Dermis microvascular lymphatic vessel endothelial cell (primary cell): ENCODE results near the gene ABLIM1. TPM values are rescaled to one million over a fixed set of nuclear protein-coding genes. Genes with fewer than 3 reads are reported as not detected.

Experiments
- DNase-seq, 2 donors: peaks; one replicate each; pipeline versions ENCODE4 v3.0.0 to v3.0.0-alpha.2; 2010; ENCODE audit warnings: low read depth in 2 of 2
- total RNA-seq: library from RNA; depleted of rRNA; stranded (reverse); fragments of >200 nt; gene quantifications from 2 replicates; pipeline ENCODE4 v1.2.1, GENCODE V29; 2014

ABLIM1 gene
- total RNA-seq, 1 donor from 2014 or later, result 40.6 TPM

DNA sequence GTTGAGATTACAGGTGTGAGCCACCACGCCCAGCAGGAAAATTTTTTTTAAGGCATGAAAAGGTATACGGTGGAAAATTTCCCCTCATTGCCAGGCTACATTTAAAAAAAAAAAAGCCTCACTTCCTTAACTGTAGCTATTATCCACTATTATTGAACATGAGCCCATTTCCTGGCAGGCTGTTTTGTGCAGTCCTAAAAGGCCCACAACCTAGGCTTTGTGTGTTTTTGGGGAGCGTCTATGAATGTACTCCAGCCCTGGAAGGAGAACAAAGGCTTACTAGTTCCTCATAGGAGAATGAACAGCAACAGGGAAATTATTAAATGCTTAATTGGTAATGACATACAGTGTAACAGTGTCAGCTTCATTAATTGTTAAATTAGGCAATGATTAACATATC lies 111.0 kb downstream of the ABLIM1 start:
- peak in 1 of 2 donors; percentile 38 for DNase-seq

DNA sequence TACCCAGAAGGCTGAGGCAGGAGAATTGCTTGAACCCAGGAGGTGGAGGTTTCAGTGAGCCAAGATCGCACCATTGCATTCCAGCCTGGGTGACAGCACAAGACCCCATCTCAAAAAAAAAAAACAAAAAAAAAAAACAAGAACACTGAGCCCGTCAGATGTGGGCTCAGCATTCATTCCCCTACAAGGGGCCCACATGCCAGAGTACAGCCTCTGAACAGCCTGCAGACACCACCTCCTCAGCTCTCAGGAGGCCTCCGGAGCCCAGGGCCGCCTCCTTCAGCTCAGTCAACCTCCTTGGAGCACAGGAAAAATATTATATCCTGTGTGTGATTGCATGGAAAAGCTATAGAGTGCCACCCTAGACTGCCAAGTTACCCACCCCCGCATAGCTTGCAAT lies 112.3 kb downstream of the ABLIM1 start:
- no peak for DNase-seq

DNA sequence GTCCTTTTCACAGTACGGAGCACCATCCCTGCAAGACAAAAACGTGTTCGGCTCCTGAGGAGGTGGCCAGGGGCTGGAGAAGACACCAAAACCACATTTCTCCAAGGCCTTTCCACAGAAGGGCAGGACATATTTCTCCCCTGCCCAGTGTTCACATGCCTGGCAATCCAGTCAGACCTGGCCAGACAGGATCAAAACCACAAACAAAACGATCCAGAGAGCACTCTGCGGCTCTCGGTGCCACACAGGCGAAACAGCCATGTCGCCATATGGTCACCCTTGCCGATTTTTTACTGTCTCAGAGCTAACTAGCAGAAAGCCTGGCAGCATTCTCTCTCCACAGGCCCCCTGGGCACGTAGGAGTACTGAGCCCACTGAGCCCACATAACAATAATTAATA lies 113.0 kb downstream of the ABLIM1 start:
- DNase-seq, result no peak

DNA sequence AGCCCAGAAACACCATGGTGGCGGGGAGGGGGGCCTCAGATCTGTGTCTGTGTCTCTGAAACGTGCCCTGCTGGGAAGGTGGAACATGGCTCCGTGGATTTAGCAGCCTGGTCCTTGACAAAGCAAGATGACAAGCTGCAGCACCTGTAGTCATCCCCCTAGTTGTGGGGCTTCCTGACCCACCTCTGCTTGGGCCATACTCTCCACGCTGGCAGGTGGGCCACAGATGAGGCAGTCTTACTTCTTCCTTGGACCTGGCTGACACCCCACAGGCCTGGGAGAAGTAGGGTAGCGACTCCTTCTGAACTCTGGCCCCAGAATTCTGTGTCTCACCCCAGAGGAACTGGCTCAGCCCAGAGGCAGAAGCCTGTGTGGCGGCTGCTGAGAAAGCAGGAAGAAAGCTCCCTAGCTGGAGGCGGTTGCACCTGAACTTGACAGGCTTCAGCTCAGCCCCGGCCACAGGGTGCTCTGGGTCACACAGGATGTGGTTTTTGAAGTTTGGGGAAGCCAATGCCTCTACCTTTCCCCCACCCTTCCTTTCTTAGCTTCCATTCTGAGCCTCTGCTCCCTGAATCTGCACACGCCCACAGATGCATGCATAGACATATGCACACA lies 113.9 kb downstream of the ABLIM1 start:
- no peak for DNase-seq

- DNase-seq, result no peak
These were observed 114.6 kb downstream of the ABLIM1 start for GRCh38 chr10:114543456-114543855.

GRCh38 chr10:114542373-114542772 lies 115.7 kb downstream of the ABLIM1 start:
- DNase-seq, result no peak

GRCh38 chr10:114541797-114542160 lies 116.3 kb downstream of the ABLIM1 start:
- no peak for DNase-seq

DNA sequence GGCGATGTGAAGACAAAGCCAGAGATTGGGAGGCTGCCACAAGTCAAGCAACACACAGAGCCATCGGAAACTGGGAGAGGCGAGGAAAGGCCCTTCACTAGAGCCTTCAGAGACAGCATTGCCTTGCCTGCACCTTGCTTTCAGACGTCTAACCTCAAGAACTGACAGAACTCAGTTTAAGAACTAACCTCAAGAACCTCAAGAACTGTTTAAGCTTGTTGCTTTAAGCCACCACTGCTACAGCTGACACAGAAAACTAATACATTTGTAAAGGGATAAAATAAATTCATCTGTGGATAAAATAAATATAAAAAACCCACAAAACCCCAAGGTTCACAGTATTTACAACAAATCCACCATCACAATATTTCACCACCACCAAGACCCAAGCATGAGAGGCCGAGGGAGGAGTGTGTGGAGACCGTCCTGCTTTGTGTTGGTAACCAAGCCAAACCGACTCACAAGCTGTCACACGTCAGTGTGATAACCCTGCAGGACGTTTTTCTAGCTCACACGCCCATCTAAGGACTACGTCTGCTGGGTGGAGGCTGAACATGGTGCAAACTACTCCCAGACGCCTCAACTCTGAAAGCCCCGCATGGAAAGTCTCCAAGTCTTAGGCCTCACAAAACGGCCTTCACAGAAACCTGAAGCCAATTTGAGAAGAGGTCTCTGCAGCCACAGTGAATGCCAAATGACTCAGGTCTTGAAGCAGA lies 116.8 kb downstream of the ABLIM1 start:
- DNase-seq, result no peak

- DNase-seq, result no peak
These were observed 117.8 kb downstream of the ABLIM1 start for GRCh38 chr10:114540236-114540635.

- DNase-seq, result no peak
These were observed 118.5 kb downstream of the ABLIM1 start for GRCh38 chr10:114539623-114540022.

GRCh38 chr10:114538181-114538906 lies 119.7 kb downstream of the ABLIM1 start:
- no peak for DNase-seq

DNA sequence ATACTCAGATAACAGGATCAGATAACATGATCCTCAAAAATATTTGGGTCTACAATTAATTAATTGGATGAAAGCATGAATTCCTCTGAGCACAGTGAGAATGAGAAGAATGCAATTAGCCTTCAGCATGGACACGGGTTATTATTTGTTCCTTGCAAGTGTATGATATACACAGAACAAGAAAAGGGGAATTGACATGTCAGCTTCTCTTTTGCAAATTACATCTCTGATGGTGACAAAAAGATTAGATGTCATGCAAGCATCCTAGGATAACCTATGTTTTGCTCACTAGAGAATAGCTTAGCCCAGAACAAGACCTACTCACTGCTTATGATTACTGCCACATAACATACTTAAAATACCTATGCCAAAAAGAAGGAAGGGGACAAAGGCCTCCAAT lies 120.3 kb downstream of the ABLIM1 start:
- DNase-seq, result no peak

- DNase-seq, result peak; percentile 41 to 80
These were observed 123.5 kb downstream of the ABLIM1 start for GRCh38 chr10:114534571-114534981.

GRCh38 chr10:114532226-114532625 lies 125.8 kb downstream of the ABLIM1 start:
- no peak for DNase-seq

DNA sequence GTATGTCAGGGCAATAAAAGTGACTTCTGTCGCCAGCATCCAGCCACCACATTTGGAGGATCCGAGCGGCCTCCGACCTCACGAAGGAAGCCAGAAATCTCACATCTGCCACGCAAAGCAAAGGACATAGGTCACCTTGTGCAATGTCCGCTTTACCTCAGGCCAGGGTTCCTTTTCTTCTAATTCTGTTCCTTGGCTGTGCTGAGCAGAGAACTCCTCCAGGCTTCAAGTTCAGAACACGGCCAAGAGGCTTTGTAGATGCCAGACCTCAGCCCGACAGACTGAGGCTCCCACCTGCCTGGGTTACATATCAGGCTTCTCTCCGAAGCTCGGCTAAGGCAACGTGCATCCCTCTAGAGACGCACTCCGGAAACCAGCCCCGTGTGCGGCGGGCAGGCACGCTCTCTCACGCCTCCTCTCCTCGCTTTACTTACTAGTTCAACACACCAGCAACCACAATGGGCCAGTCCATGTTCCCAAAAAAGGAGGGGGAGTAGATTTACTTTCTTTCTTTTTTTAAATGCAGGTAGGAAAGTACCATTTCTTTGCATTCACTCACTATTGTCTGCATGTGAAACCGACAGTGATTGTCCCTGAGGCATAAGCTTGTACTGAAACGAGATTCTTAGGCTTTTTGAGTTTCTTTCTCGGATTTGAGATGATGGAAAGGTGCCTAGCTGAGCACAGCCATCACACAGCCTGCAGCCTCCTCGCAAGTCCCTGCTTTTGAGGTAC lies 131.4 kb downstream of the ABLIM1 start:
- peak; percentile 56 to 94 for DNase-seq

DNA sequence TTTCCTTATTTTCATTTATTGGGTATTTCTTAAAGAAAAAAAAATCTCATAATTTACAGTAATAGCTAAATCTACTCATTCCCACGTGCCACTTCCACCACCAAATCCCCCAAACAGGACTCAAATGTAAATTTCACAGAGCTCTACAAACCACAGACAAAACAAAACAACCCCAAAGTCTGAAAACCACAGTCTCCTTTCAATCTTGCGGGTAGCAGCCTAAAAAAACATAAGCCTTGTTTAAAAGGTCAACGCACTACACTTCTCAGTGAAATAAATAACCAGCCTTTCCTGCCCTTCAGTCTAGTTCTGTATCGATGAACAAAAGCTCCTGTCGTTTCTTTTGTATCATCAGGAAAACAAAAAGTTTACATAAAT lies 132.0 kb downstream of the ABLIM1 start:
- peak in 1 of 2 donors; percentile 40 for DNase-seq

- DNase-seq, result peak in 1 of 2 donors; percentile 75
These were observed 132.6 kb downstream of the ABLIM1 start for GRCh38 chr10:114525368-114525949.

DNA sequence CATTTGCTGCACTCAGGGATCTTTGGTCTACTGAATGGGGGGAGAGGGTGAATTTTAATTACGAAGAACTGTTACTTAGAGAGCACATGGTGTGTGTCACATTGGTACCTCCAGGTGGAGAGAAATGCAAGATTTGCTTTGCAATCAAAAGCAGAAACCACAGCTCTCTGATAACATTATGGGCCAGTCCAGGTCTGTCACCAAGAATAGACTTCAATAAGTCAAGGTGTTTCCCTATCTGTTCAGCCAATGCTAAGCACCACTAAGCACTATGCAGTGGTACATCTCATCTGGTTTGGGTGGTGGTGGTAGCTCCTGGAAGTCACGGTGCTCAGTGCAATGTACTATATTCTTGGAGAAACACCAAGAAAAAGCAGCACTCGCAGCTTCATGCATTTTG lies 134.2 kb downstream of the ABLIM1 start:
- DNase-seq, result no peak

- no peak for DNase-seq
These were observed 136.8 kb downstream of the ABLIM1 start for GRCh38 chr10:114521255-114521654.

DNA sequence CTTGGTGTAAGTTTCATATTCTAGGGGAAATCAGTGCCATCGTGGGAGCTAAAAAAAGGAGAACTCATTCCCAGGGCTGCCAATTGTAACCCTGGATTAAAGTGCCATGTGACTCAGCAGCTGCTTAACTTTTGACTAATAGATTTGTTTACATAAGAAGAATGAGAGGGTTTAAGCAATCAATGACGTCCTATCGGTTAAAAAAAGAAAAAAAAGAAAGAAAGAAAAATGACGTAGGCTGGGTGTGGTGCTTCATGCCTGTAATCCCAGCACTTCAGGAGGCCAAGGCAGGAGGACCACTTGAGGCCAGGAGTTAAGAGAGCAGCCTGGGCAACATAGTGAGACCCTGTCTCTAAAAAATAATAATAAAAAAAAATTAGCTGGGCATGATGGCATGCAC lies 137.6 kb downstream of the ABLIM1 start:
- peak in 1 of 2 donors; percentile 70 for DNase-seq

- DNase-seq, result no peak
These were observed 138.2 kb downstream of the ABLIM1 start for GRCh38 chr10:114519756-114520293.
